ENCODE measurements around the gene SAMD1. TPM values are rescaled to one million over a fixed set of nuclear protein-coding genes. Genes with fewer than 3 reads are reported as not detected.
A peak's percentile ranks its signal among the peaks of the same experiment; 100 is the strongest.

The SAMD1 gene
- total RNA-seq, 3 donors from 2014 or later (not counting 1 experiment from before 2014, with no cell fraction given), result 30.8 to 33.0 (median 30.9) TPM

GRCh38 chr19:14072535-14073260 lies 17.9 kb downstream of the SAMD1 start, which contains the start of gene MISP3:
MISP3 (plus strand) TSS chr19:14072786; CDS start chr19:14073310, 524 bp downstream.
- peaks cover 36% of the 10 kb centered on the region for H3K4me1 ChIP-seq (ENCODE audit: control insufficient read depth, insufficient read depth, low read length)
- H3K9me3 ChIP-seq (ENCODE audit: control insufficient read depth, insufficient read depth, low read length), result no peaks in the 10 kb centered on the region
- H3K9me3 Mint-ChIP-seq, result no peaks in the 10 kb centered on the region
- peak in 1 of 3 donors; percentile 3 for ATAC-seq
- H3K36me3 ChIP-seq (ENCODE audit: control insufficient read depth, insufficient read depth, low read length), result no peaks in the 10 kb centered on the region
- peaks cover 15 to 25% of the 10 kb centered on the region in 2 donors for H3K4me1 Mint-ChIP-seq
- peak in 1 of 2 donors; percentile 52 for DNase-seq
- no peaks in the 10 kb centered on the region for H3K36me3 Mint-ChIP-seq
- H3K27me3 ChIP-seq (ENCODE audit: control insufficient read depth, insufficient read depth, low read length), result peaks cover 6% of the 10 kb centered on the region
- intact Hi-C loops (cut with micrococcal nuclease), result no loop called here
- peak within 1 kb of the TSS; percentile 98 for H3K4me3 Mint-ChIP-seq
- peak within 1 kb of the TSS; percentile 51 for H3K27ac ChIP-seq (ENCODE audit: low read length)
- H3K27me3 Mint-ChIP-seq (ENCODE audit: low read depth in 2 of 2), result no peaks in the 10 kb centered on the region
- under 1% methylated on average over 51 of the region's 51 CpGs for WGBS (ENCODE audit: insufficient coverage)
- TF ChIP-seq CTCF (IDR thresholded peaks at IDR 0.05), result no peak
- peak within 1 kb of the TSS; percentile 61 for H3K4me3 ChIP-seq (ENCODE audit: low read length)
- peak within 1 kb of the TSS; percentile 86 to 98 for H3K27ac Mint-ChIP-seq

GRCh38 chr19:14070268-14071050 lies 20.1 kb downstream of the SAMD1 start:
- ATAC-seq, result no peak
- Mint-ChIP-seq H3K4me1 (peaks cover 15 to 25% of the 10 kb centered on the region in 2 donors), H3K27me3 (ENCODE audit: low read depth in 2 of 2) (peaks cover 0 to 4% of the 10 kb centered on the region in 2 donors), H3K9me3 (no peaks in the 10 kb centered on the region), H3K27ac (no peak overlapping the region), H3K36me3 (no peaks in the 10 kb centered on the region), H3K4me3 (peak overlapping the region; percentile 65)
- TF ChIP-seq CTCF (IDR thresholded peaks at IDR 0.05), result no peak
- intact Hi-C loops (cut with micrococcal nuclease), result no loop called here
- Histone ChIP-seq H3K27me3 (ENCODE audit: control insufficient read depth, insufficient read depth, low read length) (peaks cover 6% of the 10 kb centered on the region), H3K9me3 (ENCODE audit: control insufficient read depth, insufficient read depth, low read length) (no peaks in the 10 kb centered on the region), H3K27ac (ENCODE audit: low read length) (no peak overlapping the region), H3K36me3 (ENCODE audit: control insufficient read depth, insufficient read depth, low read length) (no peaks in the 10 kb centered on the region), H3K4me3 (ENCODE audit: low read length) (no peak overlapping the region), H3K4me1 (ENCODE audit: control insufficient read depth, insufficient read depth, low read length) (peaks cover 34% of the 10 kb centered on the region)
- WGBS (ENCODE audit: insufficient coverage), result 97% methylated on average over 43 of the region's 43 CpGs
- no peak for DNase-seq

GRCh38 chr19:14066134-14066533 lies 24.4 kb downstream of the SAMD1 start:
- H3K36me3 ChIP-seq (ENCODE audit: control insufficient read depth, insufficient read depth, low read length), result no peaks in the 10 kb centered on the region
- TF ChIP-seq CTCF (IDR thresholded peaks at IDR 0.05), result no peak
- H3K9me3 ChIP-seq (ENCODE audit: control insufficient read depth, insufficient read depth, low read length), result no peaks in the 10 kb centered on the region
- no peak overlapping the region for H3K4me3 Mint-ChIP-seq
- intact Hi-C loops (cut with micrococcal nuclease), result no loop called here
- H3K27ac ChIP-seq (ENCODE audit: low read length), result no peak overlapping the region
- H3K27me3 Mint-ChIP-seq (ENCODE audit: low read depth in 2 of 2), result peaks cover 0 to 9% of the 10 kb centered on the region in 2 donors
- DNase-seq (no peak), ATAC-seq (no peak)
- H3K9me3 Mint-ChIP-seq, result no peaks in the 10 kb centered on the region
- WGBS (ENCODE audit: insufficient coverage), result 61% methylated on average over 2 of the region's 2 CpGs
- no peaks in the 10 kb centered on the region for H3K4me1 Mint-ChIP-seq
- H3K36me3 Mint-ChIP-seq, result no peaks in the 10 kb centered on the region
- no peaks in the 10 kb centered on the region for H3K4me1 ChIP-seq (ENCODE audit: control insufficient read depth, insufficient read depth, low read length)
- peaks cover 2% of the 10 kb centered on the region for H3K27me3 ChIP-seq (ENCODE audit: control insufficient read depth, insufficient read depth, low read length)
- no peak overlapping the region for H3K4me3 ChIP-seq (ENCODE audit: low read length)
- no peak overlapping the region for H3K27ac Mint-ChIP-seq
